SK-N-SH (cell line): ENCODE results near the gene ENTPD8. TPM values are rescaled to one million over a fixed set of nuclear protein-coding genes. Genes with fewer than 3 reads are reported as not detected.

Source experiments
- CTCF ChIA-PET: fragments of 300-600, 350-600 bp; formaldehyde crosslinking; extraction: SDS; loops from one replicate; lab custom pipeline; 2021; lab: Yijun Ruan, JAX
- POLR2A ChIA-PET: fragments of 350-600 bp; sonication (Branson Sonifier 250); formaldehyde crosslinking; extraction: SDS; loops from one replicate; lab custom pipeline; 2020; ENCODE audit warnings: antibody characterized with exemption, inconsistent platforms; lab: Yijun Ruan, JAX
- DNase-seq: peaks from one replicate; pipeline ENCODE4 v3.0.0; 2012
- H2AFZ ChIP-seq: fragments of 200-600 bp; sonication (generic); 2 replicates; pipeline ENCODE4 v1.8.1; 2016; ENCODE audit warnings: antibody characterized with exemption, mild to moderate bottlenecking, low read depth
- H3F3A ChIP-seq: fragments of 200-600 bp; sonication (generic); replicated peaks from 2 replicates; pipeline ENCODE3; 2016; ENCODE audit warnings: antibody characterized with exemption, mild to moderate bottlenecking; ENCODE audit not compliant: insufficient read depth
- H3K27ac ChIP-seq, 2 experiments: fragments of 200-500 bp in 1 of 2; fragments of 200-600 bp in 1 of 2; sonication (Bioruptor generic) in 1 of 2; sonication (generic), shearing (Covaris generic) in 1 of 2; 2 replicates each; pipeline versions ENCODE4 v1.5.1 to v1.6.1; 2014 to 2016; ENCODE audit warnings: low read depth in 2 of 2, inconsistent platforms in 1 of 2, low read length in 1 of 2, mild to moderate bottlenecking in 1 of 2, mixed read lengths in 1 of 2
- H3K27me3 ChIP-seq: fragments of 200-600 bp; sonication (generic), shearing (Covaris generic); 2 replicates; pipeline ENCODE4 v1.6.1; 2016; ENCODE audit warnings: mixed run types; ENCODE audit not compliant: insufficient read depth
- H3K36me3 ChIP-seq, 2 experiments: fragments of 200-500 bp in 1 of 2; fragments of 200-600 bp in 1 of 2; sonication (Bioruptor generic) in 1 of 2; sonication (generic) in 1 of 2; replicated peaks in 1 of 2; 2 replicates each; pipeline versions ENCODE3 to v1.5.1; 2014 to 2016; ENCODE audit warnings: low read length in 1 of 2, mild to moderate bottlenecking in 1 of 2; ENCODE audit not compliant: insufficient read depth in 2 of 2, control insufficient read depth in 1 of 2
- H3K4me1 ChIP-seq, 2 experiments: fragments of 200-500 bp in 1 of 2; fragments of 200-600 bp in 1 of 2; sonication (Bioruptor generic) in 1 of 2; sonication (generic), shearing (Covaris generic) in 1 of 2; 2 replicates each; pipeline versions ENCODE4 v1.5.1 to v1.6.1; 2014 to 2016; ENCODE audit warnings: low read depth in 1 of 2, low read length in 1 of 2, mixed run types in 1 of 2; ENCODE audit not compliant: insufficient read depth in 2 of 2, control insufficient read depth in 1 of 2
- H3K4me2 ChIP-seq: fragments of 200-600 bp; sonication (generic), shearing (Covaris generic); 2 replicates; pipeline ENCODE4 v1.6.1; 2017; ENCODE audit warnings: mixed run types
- H3K4me3 ChIP-seq, 2 experiments: fragments of 200-500 bp in 1 of 2; fragments of 200-600 bp in 1 of 2; sonication (Bioruptor generic) in 1 of 2; sonication (generic), shearing (Covaris generic) in 1 of 2; 2 replicates each; pipeline versions ENCODE4 v1.5.1 to v1.8.1; 2014 to 2016; ENCODE audit warnings: low read depth in 2 of 2, inconsistent platforms in 1 of 2, low read length in 1 of 2, mild to moderate bottlenecking in 1 of 2, mixed read lengths in 1 of 2, moderate library complexity in 1 of 2
- H3K79me2 ChIP-seq: fragments of 200-600 bp; sonication (generic); 2 replicates; pipeline ENCODE4 v1.8.1; 2017; ENCODE audit warnings: mild to moderate bottlenecking; ENCODE audit not compliant: insufficient read depth
- H3K9ac ChIP-seq: fragments of 200-600 bp; sonication (generic); 2 replicates; pipeline ENCODE4 v1.6.1; 2017; ENCODE audit warnings: mixed run types
- H3K9me2 ChIP-seq: fragments of 200-600 bp; sonication (generic); 2 replicates; pipeline ENCODE4 v1.6.1; 2017; ENCODE audit warnings: mixed run types
- H3K9me3 ChIP-seq: fragments of 200-600 bp; sonication (generic); 2 replicates; pipeline ENCODE4 v1.6.1; 2017; ENCODE audit warnings: mixed run types, mild to moderate bottlenecking, moderate library complexity
- H4K20me1 ChIP-seq: fragments of 200-600 bp; sonication (generic); 2 replicates; pipeline ENCODE4 v1.6.1; 2017; ENCODE audit warnings: mild to moderate bottlenecking, mixed run types; ENCODE audit not compliant: insufficient read depth
- CHD2 ChIP-seq: fragments of 150-350 bp; IDR thresholded peaks from 2 replicates; pipeline ENCODE4 v1.6.1; 2018; ENCODE audit warnings: low read length; ENCODE audit not compliant: partially characterized antibody
- ELF1 ChIP-seq: IDR thresholded peaks from 2 replicates; pipeline ENCODE4 v1.4.0; 2012
- EZH2phosphoT487 ChIP-seq: fragments of 200-600 bp; sonication (generic); IDR thresholded peaks from 2 replicates; pipeline ENCODE4 v1.6.1; 2017; ENCODE audit warnings: low read depth, mixed run types, mild to moderate bottlenecking, antibody characterized with exemption, moderate library complexity, borderline replicate concordance
- FOSL2 ChIP-seq: IDR thresholded peaks from 2 replicates; pipeline ENCODE4 v1.4.0; 2012; ENCODE audit warnings: low read depth, mild to moderate bottlenecking, moderate library complexity, borderline replicate concordance
- GATA2 ChIP-seq: sonication (generic); formaldehyde crosslinking; IDR thresholded peaks from 2 replicates; pipeline ENCODE4 v1.5.0; 2020; ENCODE audit warnings: mild to moderate bottlenecking, missing genetic modification reagents
- IRF3 ChIP-seq: fragments of 150-350 bp; IDR thresholded peaks from 2 replicates; pipeline ENCODE4 v1.6.1; 2016; ENCODE audit warnings: mild to moderate bottlenecking, low read depth, low read length
- JUND ChIP-seq: IDR thresholded peaks from 2 replicates; pipeline ENCODE4 v1.4.0; 2012
- MAX ChIP-seq: IDR thresholded peaks from 2 replicates; pipeline ENCODE4 v1.4.0; 2012; ENCODE audit warnings: low read depth
- MXI1 ChIP-seq: IDR thresholded peaks from 2 replicates; pipeline ENCODE4 v1.6.1; 2012; ENCODE audit warnings: mild to moderate bottlenecking, low read depth, low read length, improper control_type of control experiment
- NRF1 ChIP-seq: IDR thresholded peaks from 2 replicates; pipeline ENCODE4 v1.6.1; 2012; ENCODE audit warnings: low read depth, mild to moderate bottlenecking, low read length
- PBX3 ChIP-seq: IDR thresholded peaks from 2 replicates; pipeline ENCODE4; 2012
- REST ChIP-seq: IDR thresholded peaks from 2 replicates; pipeline ENCODE4 v1.6.1; 2012; ENCODE audit warnings: mild to moderate bottlenecking, low read depth, low read length, moderate library complexity
- RXRA ChIP-seq: IDR thresholded peaks from 2 replicates; pipeline ENCODE4 v1.4.0; 2012; ENCODE audit warnings: low read depth, mild to moderate bottlenecking, borderline replicate concordance
- TAF1 ChIP-seq: IDR thresholded peaks from 2 replicates; pipeline ENCODE4 v1.6.1; 2012; ENCODE audit warnings: low read depth, mild to moderate bottlenecking, low read length, moderate library complexity, borderline replicate concordance
- TCF12 ChIP-seq: IDR thresholded peaks from 2 replicates; pipeline ENCODE4 v1.4.0; 2012
- USF1 ChIP-seq: IDR thresholded peaks from 2 replicates; pipeline ENCODE4 v1.4.0; 2012; ENCODE audit warnings: low read depth, borderline replicate concordance
- YY1 ChIP-seq: IDR thresholded peaks from 2 replicates; pipeline ENCODE4 v1.4.0; 2012; ENCODE audit warnings: low read depth, mild to moderate bottlenecking
- WGBS: methylation state at CpG from one replicate; pipeline ENCODE4 v1.1.6; 2017; ENCODE audit warnings: low lambda C conversion rate; 5-methylcytosine and 5-hydroxymethylcytosine counted together
- polyA plus RNA-seq, 3 experiments: library from polyadenylated mRNA; depleted of rRNA; stranded (reverse); fragments of >200 nt; gene quantifications; 2 replicates each; pipeline ENCODE4 v1.2.3, GENCODE V29; 2012

The ENTPD8 gene
- polyA plus RNA-seq, 1 of the 3 experiments (the other 2 are of a cell fraction) = 0.30 TPM

- no peak for DNase-seq
- Histone ChIP-seq H3K4me1 (peaks cover 0 to 30% of the 10 kb centered on the region in 2 experiments; a peak in 2 of 4 replicates), H4K20me1 (no peaks in the 10 kb centered on the region), H3K27ac (peak overlapping the region in 1 of 2 experiments; percentile 36; a peak in 1 of 4 replicates), H3K36me3 (no peaks in the 10 kb centered on the region), H3K9me3 (no peaks in the 10 kb centered on the region), H2AFZ (no peak overlapping the region), H3K9ac (no peak overlapping the region), H3K79me2 (peaks cover 13% of the 10 kb centered on the region), H3F3A (peaks cover 9% of the 10 kb centered on the region), H3K4me2 (no peak overlapping the region), H3K4me3 (no peak overlapping the region), H3K9me2 (no peaks in the 10 kb centered on the region), H3K27me3 (no peaks in the 10 kb centered on the region)
- ChIA-PET POLR2A (no interaction called here), CTCF (interaction anchor here (1.4 to 4.4 kb wide), 2 partner anchors 124 to 139 kb away, joined by 3 to 25 read pairs; partner anchors contain the start of gene NRARP)
- 85% methylated on average over 6 of the region's 18 CpGs for WGBS
- TF ChIP-seq CHD2 = no peak
- no peak for TF ChIP-seq JUND
- TF ChIP-seq USF1 = no peak
- TF ChIP-seq PBX3 = no peak
- no peak for TF ChIP-seq NRF1
- no peak for TF ChIP-seq FOSL2
- TF ChIP-seq MXI1 = no peak
- TF ChIP-seq RXRA = no peak
- TF ChIP-seq IRF3 = no peak
- TF ChIP-seq TCF12 = no peak
- no peak for TF ChIP-seq EZH2phosphoT487
Observed at GRCh38 chr9:137426018-137426681, 15.0 kb downstream of the ENTPD8 start.

GRCh38 chr9:137423514-137424291 is 17.5 kb downstream of the ENTPD8 start:
- Histone ChIP-seq H3K9me2 (no peaks in the 10 kb centered on the region), H3K9ac (no peak overlapping the region), H3K4me2 (peak overlapping the region; percentile 59), H2AFZ (peak overlapping the region; percentile 88; the same call in 1 of the 2 replicates), H3K4me1 (peaks cover 0 to 21% of the 10 kb centered on the region in 2 experiments; a peak in 2 of 4 replicates), H3K36me3 (no peaks in the 10 kb centered on the region), H3K79me2 (peaks cover 28% of the 10 kb centered on the region), H3K27me3 (no peaks in the 10 kb centered on the region), H3F3A (peaks cover 13% of the 10 kb centered on the region), H4K20me1 (no peaks in the 10 kb centered on the region), H3K9me3 (no peaks in the 10 kb centered on the region), H3K4me3 (peak overlapping the region; percentile 81 to 86), H3K27ac (no peak overlapping the region)
- POLR2A ChIA-PET = interaction anchor here (0.6 to 1.0 kb wide), 9 partner anchors 22 to 187 kb away, joined by 3 to 5 read pairs (median 3); partner anchors contain the start of gene NRARP
- WGBS = 100% methylated on average over 2 of the region's 77 CpGs
- TF ChIP-seq TAF1 (no peak), MAX (no peak), CHD2 (no peak), ELF1 (no peak), YY1 (no peak), REST (no peak), TCF12 (no peak), NRF1 (no peak), GATA2 (CRISPR knock-in tag) (no peak)
- no peak for DNase-seq
- CTCF ChIA-PET = interaction anchor here (0.7 to 4.4 kb wide), 28 partner anchors 9 to 661 kb away, joined by 3 to 27 read pairs (median 5); partner anchors contain the start of genes ENTPD8, MRPL41, NRARP and NSMF
